K562 (cell line): ENCODE measurements around the gene KCNH2. TPM values are rescaled to one million over a fixed set of nuclear protein-coding genes. Genes with fewer than 3 reads are reported as not detected.
A peak's percentile ranks its signal among the peaks of the same experiment; 100 is the strongest.

Experiments used
- CBX3 ChIP-seq, 2 experiments: IDR thresholded peaks; 1 replicate in 1 of 2; 2 replicates in 1 of 2; pipeline ENCODE4 v1.6.1; 2012; ENCODE audit warnings: inconsistent platforms in 2 of 2, low read length in 2 of 2, borderline replicate concordance in 1 of 2, control low read depth in 1 of 2
- CHD2 ChIP-seq: IDR thresholded peaks from 2 replicates; pipeline ENCODE4 v1.6.1; 2011; ENCODE audit warnings: low read depth, low read length
- KLF16 ChIP-seq: IDR thresholded peaks from 2 replicates; pipeline ENCODE4 v1.6.1; 2016; ENCODE audit warnings: antibody characterized with exemption
- PCBP2 ChIP-seq: fragments of 200-400 bp; formaldehyde crosslinking; IDR thresholded peaks from 2 replicates; pipeline ENCODE4 v1.6.1; 2018; ENCODE audit warnings: low read length, low read depth, mild to moderate bottlenecking, moderate library complexity; ENCODE audit not compliant: poor library complexity, severe bottlenecking
- PKNOX1 ChIP-seq: fragments of 450-650 bp; IDR thresholded peaks from 2 replicates; pipeline ENCODE4 v1.6.1; 2016
- REST ChIP-seq, 2 experiments: fragments of 450-650 bp; formaldehyde crosslinking in 1 of 2; IDR thresholded peaks; 2 replicates each; pipeline versions ENCODE4 v1.4.0 to v1.6.1; 2014 to 2020; ENCODE audit warnings: mild to moderate bottlenecking in 2 of 2, borderline replicate concordance in 1 of 2, low read depth in 1 of 2
- TEAD4 ChIP-seq, 2 experiments: sonication (generic) in 1 of 2; formaldehyde crosslinking in 1 of 2; IDR thresholded peaks; 2 replicates each; pipeline versions ENCODE4 v1.6.1 to v1.8.0; 2012 to 2022; ENCODE audit warnings: borderline replicate concordance in 1 of 2, inconsistent platforms in 1 of 2, low read length in 1 of 2, mild to moderate bottlenecking in 1 of 2, missing genetic modification reagents in 1 of 2
- ZBTB5 ChIP-seq: fragments of 450-650 bp; IDR thresholded peaks from 2 replicates; pipeline ENCODE4 v1.6.1; 2017; ENCODE audit warnings: antibody characterized with exemption
- ZNF212 ChIP-seq: fragments of 450-650 bp; formaldehyde crosslinking; IDR thresholded peaks from 2 replicates; pipeline ENCODE4 v1.4.0; 2020; ENCODE audit warnings: mild to moderate bottlenecking
- ZNF280B ChIP-seq: fragments of 250-450 bp; sonication (Bioruptor Pico); IDR thresholded peaks from 2 replicates; pipeline ENCODE4 v1.5.1; 2021; ENCODE audit warnings: mild to moderate bottlenecking
- polyA plus RNA-seq, 8 experiments: library from polyadenylated mRNA; depleted of rRNA in 4 of 8; stranded (reverse) in 5 of 8; unstranded in 3 of 8; fragments of >200 nt; fragmentation: Nextera tagmentation in 2 of 8; fragmentation: Illumina TruSeq in 1 of 8; extraction: Ambion mirVana in 2 of 8; extraction: Trizol in 1 of 8; gene quantifications; 2 replicates each; pipeline versions ENCODE4 v1.2.1 to v1.2.3, GENCODE V29; 2011 to 2014; ENCODE audit warnings: inconsistent platforms in 1 of 8, missing spikeins in 1 of 8
- total RNA-seq, 7 experiments: library from RNA; depleted of rRNA in 6 of 7; stranded (reverse); fragments of >200 nt in 6 of 7; fragmentation: Illumina TruSeq in 2 of 7; extraction: Trizol in 2 of 7; gene quantifications; 2 replicates each; pipeline versions ENCODE4 v1.2.1 to v1.2.3, GENCODE V29; 2011 to 2021; ENCODE audit warnings: low replicate concordance in 1 of 7

The KCNH2 gene
- total and polyA plus RNA-seq, 9 of the 15 experiments (the other 6 are each of a cell fraction or from before 2014, with no cell fraction given) = 18.1 to 368 (median 218) TPM

GRCh38 chr7:151012911-151013347, 34.8 kb upstream of the KCNH2 start (continued):
- TF ChIP-seq ZBTB5 (no peak), PKNOX1 (no peak), TEAD4 (IDR thresholded peaks at IDR 0.05; ENCODE audit: low read length) (peak; percentile 43; the same call in 1 of the 2 replicates), TEAD4 (CRISPR knock-in tag; IDR thresholded peaks at IDR 0.05; ENCODE audit: borderline replicate concordance) (no peak), REST (IDR thresholded peaks at IDR 0.05; ENCODE audit: borderline replicate concordance) (peak; percentile 66; the same call in 1 of the 2 replicates), REST (CRISPR knock-in tag; IDR thresholded peaks at IDR 0.05; ENCODE audit: low read depth) (no peak), CBX3 (IDR thresholded peaks at IDR 0.05; ENCODE audit: borderline replicate concordance in 1 of 2, low read length in 2 of 2) (peak in 1 of 2 experiments; percentile 41; a peak in 1 of 3 replicates), PCBP2 (no peak), ZNF212 (CRISPR knock-in tag) (no peak), KLF16 (0 out of 2 replicates have a peak, but pooled peaks have one; percentile 23), ZNF280B (CRISPR knock-in tag) (no peak), CHD2 (0 out of 2 replicates have a peak, but pooled peaks have one; percentile 5)
- TF ChIP-seq, all 486 proteins: peak for 29
